GM12878 (cell line): ENCODE results near the gene IKZF5. TPM values are rescaled to one million over a fixed set of nuclear protein-coding genes. Genes with fewer than 3 reads are reported as not detected.

Source experiments
- ATAC-seq: fragments of 200-7000 bp; cut with Tn5 transposase; 3 replicates; pipeline ENCODE4 v1.9.1; 2020; ENCODE audit warnings: mild to moderate bottlenecking, moderate library complexity
- BruUV-seq: library from RNA; stranded (reverse); fragments of 400-500 nt; replicated peaks from 2 replicates; lab custom pipeline; 2021; lab: Mats Ljungman, UMichigan
- CTCF ChIA-PET: fragments of 300-600 bp; sonication (Branson Sonifier 250); formaldehyde crosslinking; extraction: SDS; loops from one replicate; lab custom pipeline; 2021; ENCODE audit warnings: inconsistent platforms; lab: Yijun Ruan, JAX
- POLR2A ChIA-PET: fragments of 350-600 bp; formaldehyde crosslinking; extraction: SDS; loops from one replicate; lab custom pipeline; 2021; ENCODE audit warnings: inconsistent platforms; lab: Charles Lee
- RAD21 ChIA-PET: fragments of 300-600 bp; sonication (Branson Sonifier 250); formaldehyde crosslinking; loops from one replicate; lab custom pipeline; 2023; ENCODE audit warnings: antibody characterized with exemption; ENCODE audit not compliant: unreplicated experiment; lab: Charles Lee
- SMC1A ChIA-PET: fragments of 300-600 bp; sonication (Branson Sonifier 250); formaldehyde crosslinking; loops from one replicate; lab custom pipeline; 2023; ENCODE audit not compliant: unreplicated experiment, uncharacterized antibody; lab: Charles Lee
- DNase-seq: peaks from one replicate; pipeline ENCODE4 v3.0.0-alpha.2; 2011; ENCODE audit warnings: low read depth, low spot score
- FAIRE-seq: peaks from 3 replicates; lab custom pipeline; 2011; peaks lifted over from hg19 to GRCh38; lab: Jason Lieb, UNC
- H2AFZ ChIP-seq: 2 replicates; pipeline ENCODE4 v1.6.0; 2011; ENCODE audit warnings: low read depth, low read length, control low read depth; ENCODE audit not compliant: control insufficient read depth
- H3K27ac ChIP-seq: 2 replicates; pipeline ENCODE4 v1.5.1; 2011; ENCODE audit warnings: control low read depth; ENCODE audit not compliant: control insufficient read depth, insufficient read depth
- H3K27me3 ChIP-seq, 2 experiments: replicated peaks in 1 of 2; 2 replicates each; pipeline versions ENCODE4 v1.6.0 to v1.6.1; 2011; ENCODE audit warnings: low read length in 1 of 2; ENCODE audit not compliant: control insufficient read depth in 2 of 2, insufficient read depth in 2 of 2
- H3K36me3 ChIP-seq, 2 experiments: 2 replicates each; pipeline ENCODE4 v1.5.1; 2011; ENCODE audit warnings: low read length in 1 of 2; ENCODE audit not compliant: control insufficient read depth in 2 of 2, insufficient read depth in 2 of 2
- H3K4me1 ChIP-seq: 2 replicates; pipeline ENCODE4 v1.6.1; 2011; ENCODE audit warnings: mild to moderate bottlenecking, low read length, moderate library complexity, mixed read lengths; ENCODE audit not compliant: control insufficient read depth, insufficient read depth
- H3K4me2 ChIP-seq: 2 replicates; pipeline ENCODE4 v1.6.0; 2011; ENCODE audit warnings: control low read depth; ENCODE audit not compliant: control insufficient read depth, insufficient read depth
- H3K4me3 ChIP-seq: fragments of 200-600 bp; sonication (generic); 2 replicates; pipeline ENCODE4 v1.5.1; 2016
- H3K79me2 ChIP-seq: 2 replicates; pipeline ENCODE4 v1.6.0; 2011; ENCODE audit warnings: low read length; ENCODE audit not compliant: control insufficient read depth, insufficient read depth
- H3K9ac ChIP-seq: 2 replicates; pipeline ENCODE4 v1.8.0; 2011; ENCODE audit warnings: low read length, control low read depth, mixed read lengths; ENCODE audit not compliant: control insufficient read depth, insufficient read depth
- H3K9me3 ChIP-seq: replicated peaks from 3 replicates; pipeline ENCODE4 v1.5.1; 2011; ENCODE audit warnings: mild to moderate bottlenecking, low read length; ENCODE audit not compliant: control insufficient read depth, insufficient read depth
- H4K20me1 ChIP-seq: 2 replicates; pipeline ENCODE4 v1.6.0; 2011; ENCODE audit not compliant: control insufficient read depth, insufficient read depth
- MYC ChIP-seq: IDR thresholded peaks from 2 replicates; pipeline ENCODE4 v1.6.1; 2011; ENCODE audit warnings: mild to moderate bottlenecking, low read length, moderate library complexity, inconsistent platforms; ENCODE audit not compliant: insufficient read depth, insufficient replicate concordance, insufficient read length, severe bottlenecking
- RUNX3 ChIP-seq: IDR thresholded peaks from 2 replicates; pipeline ENCODE4 v1.6.1; 2012; ENCODE audit warnings: low read length, inconsistent platforms
- TCF12 ChIP-seq: IDR thresholded peaks from 2 replicates; pipeline ENCODE4 v1.6.1; 2011; ENCODE audit warnings: low read depth, mild to moderate bottlenecking, low read length
- WGBS: methylation state at CpG from one replicate; pipeline ENCODE4 v1.1.6; 2016; ENCODE audit warnings: low lambda C conversion rate; ENCODE audit not compliant: insufficient replicate concordance, insufficient coverage; ENCODE audit errors: missing lambda C conversion rate; 5-methylcytosine and 5-hydroxymethylcytosine counted together
- in situ Hi-C: fragments of 300-500 bp; cut with MboI; formaldehyde crosslinking; loops from 9 replicates; pipeline ENCODE4 v1.14.3; 2018; ENCODE audit warnings: mixed read lengths
- intact Hi-C: fragments of 100-400 bp; cut with micrococcal nuclease; formaldehyde crosslinking; loops from one replicate; pipeline ENCODE4 v1.14.2; 2022; ENCODE audit not compliant: unreplicated experiment
- polyA plus RNA-seq, 11 experiments: library from polyadenylated mRNA; depleted of rRNA in 4 of 11; unstranded in 6 of 11; stranded (reverse) in 5 of 11; fragments of >200 nt; fragmentation: Nextera tagmentation in 4 of 11; fragmentation: Illumina TruSeq in 1 of 11; extraction: Ambion mirVana in 4 of 11; extraction: Trizol in 1 of 11; gene quantifications; 1 replicate in 1 of 11; 2 replicates in 10 of 11; pipeline versions ENCODE4 v1.2.1 to v1.2.3, GENCODE V29; 2011 to 2016; ENCODE audit warnings: inconsistent platforms in 2 of 11, missing spikeins in 2 of 11, low read depth in 1 of 11
- total RNA-seq, 4 experiments: library from RNA; depleted of rRNA in 3 of 4; stranded (reverse); fragments of >200 nt in 3 of 4; fragmentation: Illumina TruSeq in 1 of 4; extraction: Trizol in 1 of 4; gene quantifications; 2 replicates each; pipeline versions ENCODE4 v1.2.1 to v1.2.3, GENCODE V29; 2013 to 2021
- TF ChIP-seq, protein P1 (sequence below), 3 experiments: IDR thresholded peaks in 2 of 3; conservative IDR thresholded peaks in 1 of 3; 2 replicates each; pipeline ENCODE4 v1.5.1; 2011; ENCODE audit warnings: low read depth in 3 of 3, low read length in 3 of 3, mild to moderate bottlenecking in 3 of 3, control low read depth in 2 of 3, moderate library complexity in 2 of 3, inconsistent platforms in 1 of 3, mixed read lengths in 1 of 3; ENCODE audit not compliant: control insufficient read depth in 2 of 3, insufficient read depth in 1 of 3; ENCODE audit errors: extremely low read depth in 1 of 3
- TF ChIP-seq, protein P2 (sequence below): IDR thresholded peaks from 2 replicates; pipeline ENCODE4 v1.6.1; 2012; ENCODE audit warnings: low read length, inconsistent platforms
- TF ChIP-seq, protein P3 (sequence below): fragments of 450-650 bp; IDR thresholded peaks from 2 replicates; pipeline ENCODE4 v1.6.1; 2017; ENCODE audit warnings: low read depth, mild to moderate bottlenecking, moderate library complexity

Gene IKZF5
- total and polyA plus RNA-seq, 10 of the 15 experiments (the other 5 are each of a cell fraction or from before 2014, with no cell fraction given) = 5.3 to 23.2 (median 11.8) TPM

DNA sequence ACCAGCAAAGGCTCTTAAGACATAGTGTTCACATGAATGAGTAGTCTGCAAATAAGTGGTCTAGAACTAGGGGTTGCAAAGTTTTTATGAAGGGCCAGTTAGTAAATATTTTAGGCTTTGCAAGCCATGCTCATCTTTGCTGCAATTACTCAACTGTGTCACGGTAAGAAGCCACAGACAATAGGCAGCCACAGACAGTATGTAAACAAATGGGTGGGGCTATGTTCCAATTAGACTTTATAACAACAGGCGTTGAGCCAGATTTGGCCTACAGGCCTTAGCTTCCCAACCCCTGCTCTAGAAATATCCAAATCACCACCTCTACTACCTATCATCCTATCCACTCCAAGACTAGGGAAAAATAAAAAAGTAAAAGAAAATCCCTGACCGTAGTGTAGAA lies 9.2 kb downstream of the IKZF5 start:
- ChIA-PET RAD21 (no interaction called here), POLR2A (interaction anchor here (1.0 kb wide), 1 partner anchor 19 kb away, joined by 3 read pairs; the partner anchor contains the start of gene PSTK), SMC1A (interaction anchor here (1.2 to 2.8 kb wide), 5 partner anchors 8 to 41 kb away, joined by 3 to 14 read pairs (median 5); partner anchors contain the start of genes ACADSB and IKZF5)
- Histone ChIP-seq H3K4me3 (no peak overlapping the region), H3K79me2 (peaks cover 37% of the 10 kb centered on the region), H3K9me3 (no peaks in the 10 kb centered on the region), H3K36me3 (peaks cover 2 to 6% of the 10 kb centered on the region in 2 experiments; a peak in 1 of 4 replicates), H2AFZ (no peak overlapping the region), H3K9ac (no peak overlapping the region)
- in situ Hi-C loops = no loop called here
- DNase-seq = no peak
- no TSS peak for BruUV-seq
- no peak for TF ChIP-seq TCF12
- TF ChIP-seq, protein P1, sequence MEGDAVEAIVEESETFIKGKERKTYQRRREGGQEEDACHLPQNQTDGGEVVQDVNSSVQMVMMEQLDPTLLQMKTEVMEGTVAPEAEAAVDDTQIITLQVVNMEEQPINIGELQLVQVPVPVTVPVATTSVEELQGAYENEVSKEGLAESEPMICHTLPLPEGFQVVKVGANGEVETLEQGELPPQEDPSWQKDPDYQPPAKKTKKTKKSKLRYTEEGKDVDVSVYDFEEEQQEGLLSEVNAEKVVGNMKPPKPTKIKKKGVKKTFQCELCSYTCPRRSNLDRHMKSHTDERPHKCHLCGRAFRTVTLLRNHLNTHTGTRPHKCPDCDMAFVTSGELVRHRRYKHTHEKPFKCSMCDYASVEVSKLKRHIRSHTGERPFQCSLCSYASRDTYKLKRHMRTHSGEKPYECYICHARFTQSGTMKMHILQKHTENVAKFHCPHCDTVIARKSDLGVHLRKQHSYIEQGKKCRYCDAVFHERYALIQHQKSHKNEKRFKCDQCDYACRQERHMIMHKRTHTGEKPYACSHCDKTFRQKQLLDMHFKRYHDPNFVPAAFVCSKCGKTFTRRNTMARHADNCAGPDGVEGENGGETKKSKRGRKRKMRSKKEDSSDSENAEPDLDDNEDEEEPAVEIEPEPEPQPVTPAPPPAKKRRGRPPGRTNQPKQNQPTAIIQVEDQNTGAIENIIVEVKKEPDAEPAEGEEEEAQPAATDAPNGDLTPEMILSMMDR (IDR thresholded peaks at IDR 0.05 in 2 of 3, conservative IDR thresholded peaks at IDR 0.05 in 1 of 3; ENCODE audit: control insufficient read depth in 2 of 3, extremely low read depth in 1 of 3, insufficient read depth in 1 of 3, low read depth in 3 of 3, low read length in 3 of 3) = no peak
- TF ChIP-seq, protein P2, sequence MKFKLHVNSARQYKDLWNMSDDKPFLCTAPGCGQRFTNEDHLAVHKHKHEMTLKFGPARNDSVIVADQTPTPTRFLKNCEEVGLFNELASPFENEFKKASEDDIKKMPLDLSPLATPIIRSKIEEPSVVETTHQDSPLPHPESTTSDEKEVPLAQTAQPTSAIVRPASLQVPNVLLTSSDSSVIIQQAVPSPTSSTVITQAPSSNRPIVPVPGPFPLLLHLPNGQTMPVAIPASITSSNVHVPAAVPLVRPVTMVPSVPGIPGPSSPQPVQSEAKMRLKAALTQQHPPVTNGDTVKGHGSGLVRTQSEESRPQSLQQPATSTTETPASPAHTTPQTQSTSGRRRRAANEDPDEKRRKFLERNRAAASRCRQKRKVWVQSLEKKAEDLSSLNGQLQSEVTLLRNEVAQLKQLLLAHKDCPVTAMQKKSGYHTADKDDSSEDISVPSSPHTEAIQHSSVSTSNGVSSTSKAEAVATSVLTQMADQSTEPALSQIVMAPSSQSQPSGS = no peak
- peak; percentile 32; the same call in 1 of the 2 replicates for TF ChIP-seq RUNX3
- TF ChIP-seq MYC = no peak
- TF ChIP-seq, protein P3, sequence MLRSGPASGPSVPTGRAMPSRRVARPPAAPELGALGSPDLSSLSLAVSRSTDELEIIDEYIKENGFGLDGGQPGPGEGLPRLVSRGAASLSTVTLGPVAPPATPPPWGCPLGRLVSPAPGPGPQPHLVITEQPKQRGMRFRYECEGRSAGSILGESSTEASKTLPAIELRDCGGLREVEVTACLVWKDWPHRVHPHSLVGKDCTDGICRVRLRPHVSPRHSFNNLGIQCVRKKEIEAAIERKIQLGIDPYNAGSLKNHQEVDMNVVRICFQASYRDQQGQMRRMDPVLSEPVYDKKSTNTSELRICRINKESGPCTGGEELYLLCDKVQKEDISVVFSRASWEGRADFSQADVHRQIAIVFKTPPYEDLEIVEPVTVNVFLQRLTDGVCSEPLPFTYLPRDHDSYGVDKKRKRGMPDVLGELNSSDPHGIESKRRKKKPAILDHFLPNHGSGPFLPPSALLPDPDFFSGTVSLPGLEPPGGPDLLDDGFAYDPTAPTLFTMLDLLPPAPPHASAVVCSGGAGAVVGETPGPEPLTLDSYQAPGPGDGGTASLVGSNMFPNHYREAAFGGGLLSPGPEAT = no peak
- TF ChIP-seq, all 136 proteins: peak for 1
- peaks cover 29% of the 10 kb centered on the region for H3K4me1 ChIP-seq
- H4K20me1 ChIP-seq = no peaks in the 10 kb centered on the region; the same call in 1 of the 2 replicates
- H3K27ac ChIP-seq = no peak overlapping the region; the same call in 1 of the 2 replicates
- peak; percentile 80 for ATAC-seq
- no peaks in the 10 kb centered on the region for H3K27me3 ChIP-seq
- CTCF ChIA-PET = interaction anchor here (0.8 to 1.2 kb wide), 4 partner anchors 9 to 120 kb away, joined by 3 to 8 read pairs (median 3); no protein-coding TSS in a partner anchor
- FAIRE-seq = no peak
- 33% methylated on average over 3 of the region's 3 CpGs for WGBS
- H3K4me2 ChIP-seq = peak overlapping the region; percentile 68
- intact Hi-C loops = loop anchor here (5.0 kb wide), 1 partner anchor 1803 kb away; the partner anchor contains the start of gene ABRAXAS2
